Neural progenitor cell (in vitro differentiated cells): ENCODE measurements around the gene SHROOM1. TPM values are rescaled to one million over a fixed set of nuclear protein-coding genes. Genes with fewer than 3 reads are reported as not detected.

Source experiments
- DNase-seq: peaks from one replicate; pipeline ENCODE4 v3.0.0-alpha.2; 2016; ENCODE audit warnings: low spot score
- H2AFZ ChIP-seq: fragments of 200-600 bp; sonication (generic); replicated peaks from 2 replicates; pipeline ENCODE4 v1.6.1; 2016; ENCODE audit warnings: antibody characterized with exemption
- H3F3A ChIP-seq: fragments of 200-600 bp; sonication (generic); 2 replicates; pipeline ENCODE4 v1.6.1; 2016; ENCODE audit warnings: antibody characterized with exemption, low read depth
- H3K27ac ChIP-seq: fragments of 200-600 bp; sonication (generic); 2 replicates; pipeline ENCODE4 v1.5.1; 2016; ENCODE audit warnings: mild to moderate bottlenecking
- H3K27me3 ChIP-seq: fragments of 200-600 bp; sonication (generic); 2 replicates; pipeline ENCODE4 v1.6.1; 2016; ENCODE audit warnings: mild to moderate bottlenecking, moderate library complexity
- H3K36me3 ChIP-seq: fragments of 200-600 bp; sonication (generic); 2 replicates; pipeline ENCODE4 v1.5.1; 2016
- H3K4me1 ChIP-seq: fragments of 200-600 bp; sonication (generic); 2 replicates; pipeline ENCODE4 v1.6.1; 2016; ENCODE audit warnings: mixed run types
- H3K4me2 ChIP-seq: fragments of 200-600 bp; sonication (generic); 2 replicates; pipeline ENCODE4 v1.6.1; 2016
- H3K4me3 ChIP-seq: fragments of 200-600 bp; sonication (generic); 2 replicates; pipeline ENCODE4 v1.5.1; 2016
- H3K79me2 ChIP-seq: fragments of 200-600 bp; sonication (generic); 2 replicates; pipeline ENCODE4 v1.6.1; 2016; ENCODE audit warnings: low read depth
- H3K9ac ChIP-seq: fragments of 200-600 bp; sonication (generic); 2 replicates; pipeline ENCODE4 v1.6.1; 2016
- H3K9me3 ChIP-seq: fragments of 200-600 bp; sonication (generic); 2 replicates; pipeline ENCODE4 v1.5.1; 2016; ENCODE audit warnings: low read depth
- H4K20me1 ChIP-seq: fragments of 200-600 bp; sonication (generic); 2 replicates; pipeline ENCODE4 v1.6.1; 2016; ENCODE audit warnings: low read depth
- H3K27ac Mint-ChIP-seq: 3 replicates; pipeline ENCODE4 v1.8.0; 2021; ENCODE audit warnings: mixed read lengths
- H3K27me3 Mint-ChIP-seq: 2 replicates; pipeline ENCODE4 v1.8.0; 2022; ENCODE audit warnings: low read depth, mild to moderate bottlenecking, inconsistent platforms, moderate library complexity, mixed read lengths; ENCODE audit not compliant: insufficient read depth
- H3K36me3 Mint-ChIP-seq: 3 replicates; pipeline ENCODE4 v1.8.0; 2021; ENCODE audit warnings: mixed read lengths
- H3K4me1 Mint-ChIP-seq: 3 replicates; pipeline ENCODE4 v1.8.0; 2021; ENCODE audit warnings: mixed read lengths
- H3K4me3 Mint-ChIP-seq: 3 replicates; pipeline ENCODE4 v1.8.0; 2021; ENCODE audit warnings: mild to moderate bottlenecking, moderate library complexity, mixed read lengths
- H3K9me3 Mint-ChIP-seq: 3 replicates; pipeline ENCODE4 v1.8.0; 2020; ENCODE audit warnings: mixed read lengths
- CTCF ChIP-seq: fragments of 200-600 bp; sonication (generic); IDR thresholded peaks from 2 replicates; pipeline ENCODE4 v1.5.1; 2017; ENCODE audit warnings: antibody characterized with exemption, mild to moderate bottlenecking
- EZH2 ChIP-seq: fragments of 200-600 bp; sonication (generic); IDR thresholded peaks from 2 replicates; pipeline ENCODE4 v1.6.1; 2017; ENCODE audit warnings: antibody characterized with exemption, mild to moderate bottlenecking, moderate library complexity
- EZH2phosphoT487 ChIP-seq: fragments of 200-600 bp; sonication (generic); IDR thresholded peaks from 2 replicates; pipeline ENCODE4 v1.6.1; 2017; ENCODE audit warnings: antibody characterized with exemption
- total RNA-seq: library from RNA; depleted of rRNA; stranded (reverse); fragments of >200 nt; gene quantifications from 2 replicates; pipeline ENCODE4 v1.2.3, GENCODE V29; 2015; ENCODE audit warnings: low replicate concordance

SHROOM1 gene
- 0.36 and 2.0 TPM in 2 replicates for total RNA-seq

- H3K79me2 ChIP-seq: no peaks in the 10 kb centered on the region
- Mint-ChIP-seq H3K27me3 (peaks cover 33% of the 10 kb centered on the region), H3K9me3 (peaks cover 2% of the 10 kb centered on the region), H3K4me1 (peaks cover 5% of the 10 kb centered on the region), H3K4me3 (peak within 1 kb of the TSS; percentile 85), H3K36me3 (peaks cover 3% of the 10 kb centered on the region), H3K27ac (peak within 1 kb of the TSS; percentile 69)
- H3K9ac ChIP-seq: no peak within 1 kb of the TSS
- DNase-seq: peak; percentile 76
- H3K4me1 ChIP-seq: no peaks in the 10 kb centered on the region
- H3K9me3 ChIP-seq: no peaks in the 10 kb centered on the region
- H3K27ac ChIP-seq: no peak within 1 kb of the TSS
- TF ChIP-seq EZH2 (peak; percentile 75), CTCF (no peak), EZH2phosphoT487 (peak; percentile 56)
- peaks cover 3% of the 10 kb centered on the region for H3F3A ChIP-seq
- H3K36me3 ChIP-seq: no peaks in the 10 kb centered on the region
- peak within 1 kb of the TSS; percentile 66 for H3K4me3 ChIP-seq
- H4K20me1 ChIP-seq: no peaks in the 10 kb centered on the region
- peaks cover 86% of the 10 kb centered on the region for H3K27me3 ChIP-seq
- peak within 1 kb of the TSS; percentile 88 for H3K4me2 ChIP-seq
- peak within 1 kb of the TSS; percentile 99 for H2AFZ ChIP-seq
Observed at GRCh38 chr5:132830436-132831094, at the start of gene SHROOM1. Gene SHROOM1, minus strand, starts transcription at chr5:132830647. Its CDS starts 4,507 bp downstream, at chr5:132826140.

- no peak overlapping the region for H3K27ac Mint-ChIP-seq
- no peaks in the 10 kb centered on the region for H3K4me1 Mint-ChIP-seq
- Histone ChIP-seq H3K4me3 (no peak overlapping the region), H3K36me3 (peaks cover 21% of the 10 kb centered on the region), H3F3A (peaks cover 18% of the 10 kb centered on the region), H3K9me3 (no peaks in the 10 kb centered on the region), H3K4me2 (no peak overlapping the region), H4K20me1 (peaks cover 8% of the 10 kb centered on the region), H2AFZ (no peak overlapping the region), H3K27ac (no peak overlapping the region), H3K27me3 (no peaks in the 10 kb centered on the region), H3K79me2 (no peaks in the 10 kb centered on the region), H3K9ac (no peak overlapping the region), H3K4me1 (no peaks in the 10 kb centered on the region)
- TF ChIP-seq EZH2phosphoT487 (no peak), EZH2 (no peak), CTCF (no peak)
- peaks cover 10% of the 10 kb centered on the region for H3K36me3 Mint-ChIP-seq
- DNase-seq: no peak
- no peaks in the 10 kb centered on the region for H3K27me3 Mint-ChIP-seq
- no peaks in the 10 kb centered on the region for H3K9me3 Mint-ChIP-seq
- H3K4me3 Mint-ChIP-seq: no peak overlapping the region
Observed at GRCh38 chr5:132877938-132878337, 47.5 kb upstream of the SHROOM1 start.

- Histone ChIP-seq H3K27me3 (no peaks in the 10 kb centered on the region), H2AFZ (no peak overlapping the region), H3K9ac (no peak overlapping the region), H3K4me2 (no peak overlapping the region), H3K27ac (no peak overlapping the region), H3K79me2 (no peaks in the 10 kb centered on the region), H3K4me1 (no peaks in the 10 kb centered on the region), H3K36me3 (peaks cover 20% of the 10 kb centered on the region), H4K20me1 (peaks cover 8% of the 10 kb centered on the region), H3F3A (peaks cover 22% of the 10 kb centered on the region), H3K4me3 (no peak overlapping the region), H3K9me3 (no peaks in the 10 kb centered on the region)
- H3K4me1 Mint-ChIP-seq: no peaks in the 10 kb centered on the region
- H3K36me3 Mint-ChIP-seq: peaks cover 9% of the 10 kb centered on the region
- no peaks in the 10 kb centered on the region for H3K27me3 Mint-ChIP-seq
- TF ChIP-seq CTCF (no peak), EZH2 (no peak), EZH2phosphoT487 (no peak)
- DNase-seq: no peak
- no peak overlapping the region for H3K4me3 Mint-ChIP-seq
- no peak overlapping the region for H3K27ac Mint-ChIP-seq
- no peaks in the 10 kb centered on the region for H3K9me3 Mint-ChIP-seq
Observed at GRCh38 chr5:132877466-132877865, 47.0 kb upstream of the SHROOM1 start.
